Hepatocyte (in vitro differentiated cells): ENCODE measurements around the gene RSPO4. TPM values are rescaled to one million over a fixed set of nuclear protein-coding genes. Genes with fewer than 3 reads are reported as not detected.

Experiments used
- DNase-seq: peaks from one replicate; pipeline ENCODE4 v3.0.0-alpha.2; 2016; ENCODE audit warnings: low spot score
- H2AFZ ChIP-seq: fragments of 200-600 bp; sonication (generic); 2 replicates; pipeline ENCODE4 v1.6.0; 2016; ENCODE audit warnings: antibody characterized with exemption, mild to moderate bottlenecking
- H3K27ac ChIP-seq: fragments of 200-600 bp; sonication (generic); 2 replicates; pipeline ENCODE4 v1.5.1; 2016; ENCODE audit warnings: mild to moderate bottlenecking
- H3K27me3 ChIP-seq: fragments of 200-600 bp; sonication (generic); 2 replicates; pipeline ENCODE4 v1.6.1; 2016
- H3K36me3 ChIP-seq: fragments of 200-600 bp; sonication (generic); replicated peaks from 2 replicates; pipeline ENCODE4 v1.5.1; 2016; ENCODE audit warnings: low read depth; ENCODE audit not compliant: insufficient read depth
- H3K4me1 ChIP-seq: fragments of 200-600 bp; sonication (generic); 2 replicates; pipeline ENCODE4 v1.5.1; 2016; ENCODE audit warnings: mild to moderate bottlenecking, moderate library complexity; ENCODE audit not compliant: insufficient read depth
- H3K4me2 ChIP-seq: fragments of 200-600 bp; sonication (generic); 2 replicates; pipeline ENCODE4 v1.6.0; 2016
- H3K4me3 ChIP-seq: fragments of 200-600 bp; sonication (generic); 2 replicates; pipeline ENCODE4 v1.5.1; 2016; ENCODE audit warnings: mild to moderate bottlenecking
- H3K79me2 ChIP-seq: fragments of 200-600 bp; sonication (generic); 2 replicates; pipeline ENCODE4 v1.6.0; 2017; ENCODE audit warnings: mild to moderate bottlenecking
- H3K9me2 ChIP-seq: fragments of 200-600 bp; sonication (generic); replicated peaks from 2 replicates; pipeline ENCODE4 v1.6.0; 2017; ENCODE audit warnings: mild to moderate bottlenecking; ENCODE audit not compliant: insufficient read depth
- H3K9me3 ChIP-seq: fragments of 200-600 bp; sonication (generic); 2 replicates; pipeline ENCODE4 v1.5.1; 2016; ENCODE audit warnings: low read depth, mild to moderate bottlenecking
- H4K20me1 ChIP-seq: fragments of 200-600 bp; sonication (generic); 2 replicates; pipeline ENCODE4 v1.6.0; 2016; ENCODE audit warnings: mild to moderate bottlenecking; ENCODE audit not compliant: insufficient read depth, poor library complexity, severe bottlenecking
- CTCF ChIP-seq: fragments of 200-600 bp; sonication (generic); IDR thresholded peaks from 2 replicates; pipeline ENCODE4 v1.5.1; 2016; ENCODE audit warnings: antibody characterized with exemption, mild to moderate bottlenecking; ENCODE audit not compliant: poor library complexity
- EZH2 ChIP-seq: fragments of 200-600 bp; sonication (generic); IDR thresholded peaks from 2 replicates; pipeline ENCODE4 v1.6.1; 2016; ENCODE audit warnings: antibody characterized with exemption, mild to moderate bottlenecking, borderline replicate concordance
- EZH2phosphoT487 ChIP-seq: fragments of 200-600 bp; sonication (generic); IDR thresholded peaks from one replicate; pipeline ENCODE4 v1.6.1; 2018; ENCODE audit warnings: antibody characterized with exemption, mild to moderate bottlenecking, low read depth, moderate library complexity; ENCODE audit not compliant: unreplicated experiment, severe bottlenecking
- WGBS: methylation state at CpG from one replicate; pipeline ENCODE4 v1.1.6; 2016; ENCODE audit warnings: low lambda C conversion rate; ENCODE audit errors: missing lambda C conversion rate; 5-methylcytosine and 5-hydroxymethylcytosine counted together
- polyA plus RNA-seq: library from polyadenylated mRNA; unstranded; fragments of >200 nt; fragmentation: Nextera tagmentation; extraction: Ambion mirVana; gene quantifications from 2 replicates; pipeline ENCODE4 v1.2.1, GENCODE V29; 2016
- total RNA-seq: library from RNA; depleted of rRNA; stranded (reverse); fragments of >200 nt; gene quantifications from 2 replicates; pipeline ENCODE4 v1.2.3, GENCODE V29; 2014

RSPO4 gene
- total and polyA plus RNA-seq, 2 experiments from 2014 or later = 0.41 to 0.57 TPM

GRCh38 chr20:972256-972655 is 29.9 kb downstream of the RSPO4 start:
- no peak for TF ChIP-seq EZH2phosphoT487
- Histone ChIP-seq H3K36me3 (no peaks in the 10 kb centered on the region), H2AFZ (no peak overlapping the region), H3K9me3 (no peaks in the 10 kb centered on the region), H3K4me1 (no peaks in the 10 kb centered on the region), H3K79me2 (no peaks in the 10 kb centered on the region), H4K20me1 (no peaks in the 10 kb centered on the region), H3K9me2 (no peaks in the 10 kb centered on the region), H3K4me2 (no peak overlapping the region), H3K4me3 (no peak overlapping the region), H3K27me3 (no peaks in the 10 kb centered on the region), H3K27ac (no peak overlapping the region)
- no peak for DNase-seq
- WGBS = 92% methylated on average over 9 of the region's 9 CpGs

- no peaks in the 10 kb centered on the region for H3K27me3 ChIP-seq
- H2AFZ ChIP-seq = no peak overlapping the region
- H3K4me3 ChIP-seq = no peak overlapping the region
- H3K36me3 ChIP-seq = no peaks in the 10 kb centered on the region
- H3K79me2 ChIP-seq = no peaks in the 10 kb centered on the region
- no peak overlapping the region for H3K27ac ChIP-seq
- H4K20me1 ChIP-seq = no peaks in the 10 kb centered on the region
- H3K4me2 ChIP-seq = no peak overlapping the region
- 79% methylated on average over 2 of the region's 2 CpGs for WGBS
- no peaks in the 10 kb centered on the region for H3K4me1 ChIP-seq
- no peaks in the 10 kb centered on the region for H3K9me2 ChIP-seq
- no peak for DNase-seq
- TF ChIP-seq CTCF (no peak), EZH2 (no peak), EZH2phosphoT487 (no peak)
- H3K9me3 ChIP-seq = no peaks in the 10 kb centered on the region
These were observed 30.8 kb downstream of the RSPO4 start for GRCh38 chr20:971346-971745.

GRCh38 chr20:969868-970267 is 32.2 kb downstream of the RSPO4 start:
- H2AFZ ChIP-seq = no peak overlapping the region
- 87% methylated on average over 4 of the region's 4 CpGs for WGBS
- no peaks in the 10 kb centered on the region for H3K27me3 ChIP-seq
- H3K36me3 ChIP-seq = no peaks in the 10 kb centered on the region
- H3K9me3 ChIP-seq = no peaks in the 10 kb centered on the region
- no peak for TF ChIP-seq CTCF
- TF ChIP-seq EZH2phosphoT487 = no peak
- no peak for TF ChIP-seq EZH2
- no peak overlapping the region for H3K27ac ChIP-seq
- H3K4me1 ChIP-seq = no peaks in the 10 kb centered on the region
- no peak overlapping the region for H3K4me3 ChIP-seq
- H3K9me2 ChIP-seq = no peaks in the 10 kb centered on the region
- H4K20me1 ChIP-seq = no peaks in the 10 kb centered on the region
- H3K79me2 ChIP-seq = no peaks in the 10 kb centered on the region
- DNase-seq = no peak
- H3K4me2 ChIP-seq = no peak overlapping the region

GRCh38 chr20:967796-968742 is 34.0 kb downstream of the RSPO4 start:
- H3K36me3 ChIP-seq = no peaks in the 10 kb centered on the region
- H3K27me3 ChIP-seq = no peaks in the 10 kb centered on the region
- no peak overlapping the region for H3K27ac ChIP-seq
- WGBS = 94% methylated on average over 16 of the region's 16 CpGs
- no peak overlapping the region for H2AFZ ChIP-seq
- TF ChIP-seq EZH2 (no peak), EZH2phosphoT487 (no peak), CTCF (no peak)
- no peaks in the 10 kb centered on the region for H3K79me2 ChIP-seq
- H3K4me3 ChIP-seq = no peak overlapping the region
- H3K9me3 ChIP-seq = no peaks in the 10 kb centered on the region
- H3K4me2 ChIP-seq = no peak overlapping the region
- no peaks in the 10 kb centered on the region for H3K9me2 ChIP-seq
- H4K20me1 ChIP-seq = no peaks in the 10 kb centered on the region
- DNase-seq = no peak
- H3K4me1 ChIP-seq = no peaks in the 10 kb centered on the region
